Endothelial cell of umbilical vein (primary cell): ENCODE measurements around the gene M1AP. TPM values are rescaled to one million over a fixed set of nuclear protein-coding genes. Genes with fewer than 3 reads are reported as not detected.

Experiments
- BruUV-seq: library from RNA; stranded (reverse); fragments of 400-500 nt; replicated peaks from 2 replicates; lab custom pipeline; 2021; lab: Mats Ljungman, UMichigan
- CTCF ChIA-PET: fragments of 300-600, 350-600 bp; sonication (Branson Sonifier 250); formaldehyde crosslinking; loops from one replicate; lab custom pipeline; 2021; ENCODE audit warnings: antibody characterized with exemption, inconsistent platforms; lab: Charles Lee
- POLR2A ChIA-PET: fragments of 300-600, 350-600 bp; sonication (Branson Sonifier 250); formaldehyde crosslinking; loops from one replicate; lab custom pipeline; 2021; ENCODE audit warnings: antibody characterized with exemption, inconsistent platforms; lab: Charles Lee
- DNase-seq: peaks from one replicate; pipeline ENCODE4 v3.0.0-alpha.2; 2011; ENCODE audit warnings: low read depth, low spot score
- FAIRE-seq: peaks from 2 replicates; lab custom pipeline; 2011; peaks lifted over from hg19 to GRCh38; lab: Jason Lieb, UNC
- H2AFZ ChIP-seq: 2 replicates; pipeline ENCODE4 v1.6.0; 2012; ENCODE audit warnings: low read depth, low read length, control low read depth, inconsistent platforms
- H3K27ac ChIP-seq: 2 replicates; pipeline ENCODE4 v1.5.1; 2011; ENCODE audit warnings: low read depth, mild to moderate bottlenecking, control low read depth, low read length, moderate library complexity; ENCODE audit not compliant: insufficient read depth
- H3K27me3 ChIP-seq, 2 experiments: 2 replicates each; pipeline versions ENCODE4 v1.6.0 to v1.6.1; 2011; ENCODE audit warnings: low read length in 2 of 2, mixed read lengths in 1 of 2; ENCODE audit not compliant: control insufficient read depth in 2 of 2, insufficient read depth in 2 of 2
- H3K36me3 ChIP-seq, 2 experiments: 2 replicates in 1 of 2; 3 replicates in 1 of 2; pipeline ENCODE4 v1.5.1; 2011; ENCODE audit warnings: low read length in 2 of 2, mild to moderate bottlenecking in 1 of 2, moderate library complexity in 1 of 2; ENCODE audit not compliant: control insufficient read depth in 2 of 2, insufficient read depth in 2 of 2; ENCODE audit errors: extremely low read depth in 1 of 2
- H3K4me1 ChIP-seq: 3 replicates; pipeline ENCODE4 v1.5.1; 2011; ENCODE audit warnings: mild to moderate bottlenecking, low read length; ENCODE audit not compliant: control insufficient read depth, insufficient read depth; ENCODE audit errors: extremely low read depth
- H3K4me2 ChIP-seq: 2 replicates; pipeline ENCODE4 v1.6.1; 2011; ENCODE audit warnings: low read length, control low read depth, mixed read lengths; ENCODE audit not compliant: insufficient read depth
- H3K4me3 ChIP-seq, 3 experiments: fragments of 200-600 bp in 1 of 3; sonication (generic), shearing (Covaris generic) in 1 of 3; replicated peaks in 1 of 3; 2 replicates each; pipeline ENCODE4 v1.5.1; 2011 to 2016; ENCODE audit warnings: control low read depth in 3 of 3, low read length in 3 of 3, mild to moderate bottlenecking in 2 of 3, inconsistent platforms in 1 of 3, low read depth in 1 of 3, moderate library complexity in 1 of 3; ENCODE audit not compliant: insufficient read depth in 1 of 3
- H3K79me2 ChIP-seq: 2 replicates; pipeline ENCODE4 v1.6.0; 2012; ENCODE audit warnings: low read length, inconsistent platforms; ENCODE audit not compliant: control insufficient read depth, insufficient read depth
- H3K9ac ChIP-seq: replicated peaks from 2 replicates; pipeline ENCODE3; 2011; ENCODE audit warnings: low read length, control low read depth; ENCODE audit not compliant: insufficient read depth; ENCODE audit errors: extremely low read depth
- H3K9me1 ChIP-seq: replicated peaks from 3 replicates; pipeline ENCODE4 v1.6.0; 2011; ENCODE audit warnings: mild to moderate bottlenecking, low read length; ENCODE audit not compliant: control insufficient read depth, insufficient read depth; ENCODE audit errors: extremely low read depth
- H3K9me3 ChIP-seq: replicated peaks from 2 replicates; pipeline ENCODE4 v1.5.1; 2012; ENCODE audit warnings: low read length, inconsistent platforms; ENCODE audit not compliant: control insufficient read depth, insufficient read depth
- H4K20me1 ChIP-seq: replicated peaks from 2 replicates; pipeline ENCODE3; 2011; ENCODE audit warnings: mild to moderate bottlenecking, low read length; ENCODE audit not compliant: control insufficient read depth, insufficient read depth; ENCODE audit errors: extremely low read depth
- CTCF ChIP-seq, 2 donors: IDR thresholded peaks; 1 replicate in 1 of 2; 2 replicates in 1 of 2; pipeline ENCODE4 v1.5.1; 2011; ENCODE audit warnings: low read length in 2 of 2, mild to moderate bottlenecking in 2 of 2, moderate library complexity in 2 of 2, control low read depth in 1 of 2, inconsistent platforms in 1 of 2, low read depth in 1 of 2; ENCODE audit not compliant: insufficient read depth in 1 of 2; ENCODE audit errors: extremely low read depth in 1 of 2
- MYC ChIP-seq: IDR thresholded peaks from one replicate; pipeline ENCODE4 v1.6.1; 2011; ENCODE audit warnings: mild to moderate bottlenecking, low read depth, low read length
- dilution Hi-C: fragments of 300-500 bp; cut with MboI; formaldehyde crosslinking; loops from one replicate; pipeline ENCODE4 v1.15.0; 2019; ENCODE audit warnings: low sequenced_read_pairs; ENCODE audit not compliant: extremely low pct_ligation_motif_present
- intact Hi-C: fragments of 100-400 bp; cut with micrococcal nuclease; formaldehyde crosslinking; loops from one replicate; pipeline ENCODE4 v1.10.0; 2022
- polyA plus RNA-seq, 4 experiments: library from polyadenylated mRNA; depleted of rRNA in 3 of 4; stranded (reverse) in 3 of 4; unstranded in 1 of 4; fragments of >200 nt; gene quantifications; 2 replicates each; pipeline versions ENCODE4 v1.2.1 to v1.2.3, GENCODE V29; 2011 to 2012; ENCODE audit warnings: missing spikeins in 1 of 4
- total RNA-seq: library from RNA; stranded (reverse); gene quantifications from 2 replicates; pipeline ENCODE4 v1.2.3, GENCODE V29; 2021

The M1AP gene
- total and polyA plus RNA-seq, 2 donors (not counting 3 experiments of a cell fraction or from before 2014, with no cell fraction given): 0.04 TPM; not detected in 1

- POLR2A ChIA-PET: no interaction called here
- no peak overlapping the region for H3K9ac ChIP-seq
- BruUV-seq: no TSS peak
These were observed 60.4 kb downstream of the M1AP start for GRCh38 chr2:74587664-74588277.

More at GRCh38 chr2:74587664-74588277, 60.4 kb downstream of the M1AP start:
- no peaks in the 10 kb centered on the region for H3K79me2 ChIP-seq
- H3K27ac ChIP-seq: no peak overlapping the region
- FAIRE-seq: peak; percentile 94
- DNase-seq: peak; percentile 73
- no peak overlapping the region for H3K4me2 ChIP-seq
- TF ChIP-seq CTCF (IDR thresholded peaks at IDR 0.05; ENCODE audit: extremely low read depth in 1 of 2, insufficient read depth in 1 of 2, low read depth in 1 of 2, low read length in 2 of 2) (peak; percentile 51 to 54), MYC (no peak)
- dilution Hi-C loops: no loop called here
- peaks cover 21 to 38% of the 10 kb centered on the region in 2 experiments for H3K27me3 ChIP-seq
- H4K20me1 ChIP-seq: no peaks in the 10 kb centered on the region
- no peak overlapping the region for H2AFZ ChIP-seq
- no peaks in the 10 kb centered on the region for H3K9me3 ChIP-seq
- no peaks in the 10 kb centered on the region for H3K4me1 ChIP-seq
- CTCF ChIA-PET: interaction anchor here (0.8 to 5.3 kb wide), 21 partner anchors 11 to 338 kb away, joined by 3 to 72 read pairs (median 5); partner anchors contain the start of genes AUP1, CCDC142, HTRA2 and MOGS
- H3K4me3 ChIP-seq: no peak overlapping the region
- no peaks in the 10 kb centered on the region for H3K9me1 ChIP-seq
- intact Hi-C loops: loop anchor here (1.0 to 5.0 kb wide), 5 partner anchors 58 to 337 kb away; partner anchors contain the start of genes AUP1, HTRA2, PCGF1 and TTC31
- H3K36me3 ChIP-seq: no peaks in the 10 kb centered on the region
